Activated naive CD8-positive, alpha-beta T cell treated with anti-CD3 and anti-CD28 coated beads, Interleukin-2, amount 50 U/mL, for 16 hours (primary cell): Measurements from ENCODE around the gene PTPN12.
"Not testable (repeated sequence)": the region's sequence is repeated elsewhere in the genome, so short reads cannot be mapped to it uniquely, and the experiment has no call there.

Experiments
- DNase-seq: peaks from one replicate; pipeline ENCODE4 v3.0.0-alpha.2; 2020; ENCODE audit warnings: low read depth, low spot score

The PTPN12 gene

GRCh38 chr7:77537136-77537777 lies at the start of gene PTPN12:
Gene PTPN12, plus strand, starts transcription at chr7:77537295. Its CDS starts 252 bp downstream, at chr7:77537547.
- no peak for DNase-seq

DNA sequence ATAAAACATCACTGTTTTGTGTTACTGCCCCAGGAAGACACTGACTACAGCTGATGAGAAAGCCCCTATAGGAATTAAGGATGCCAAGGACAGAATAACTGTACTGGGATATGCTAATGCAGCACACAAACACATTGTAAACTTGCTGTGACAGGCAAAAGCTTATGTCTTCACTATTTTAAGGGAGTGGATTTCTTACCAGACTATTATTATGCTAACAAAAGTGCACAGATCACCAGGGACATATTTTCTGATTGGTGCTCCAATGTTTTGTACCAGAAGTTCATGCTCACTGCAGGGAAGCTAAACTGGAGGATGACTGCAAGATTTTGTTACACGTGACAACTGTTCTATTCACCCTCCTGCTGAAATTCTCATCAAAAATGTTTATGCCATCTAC lies 48.1 kb upstream of the PTPN12 start:
- no peak for DNase-seq

- DNase-seq: no peak
Observed at GRCh38 chr7:77497079-77497478, 40.0 kb upstream of the PTPN12 start.

- no peak for DNase-seq
Observed at GRCh38 chr7:77498659-77499379, 38.3 kb upstream of the PTPN12 start.

GRCh38 chr7:77501192-77501515 lies 35.9 kb upstream of the PTPN12 start:
- no peak for DNase-seq

GRCh38 chr7:77504951-77505350 lies 32.1 kb upstream of the PTPN12 start:
- no peak for DNase-seq

DNA sequence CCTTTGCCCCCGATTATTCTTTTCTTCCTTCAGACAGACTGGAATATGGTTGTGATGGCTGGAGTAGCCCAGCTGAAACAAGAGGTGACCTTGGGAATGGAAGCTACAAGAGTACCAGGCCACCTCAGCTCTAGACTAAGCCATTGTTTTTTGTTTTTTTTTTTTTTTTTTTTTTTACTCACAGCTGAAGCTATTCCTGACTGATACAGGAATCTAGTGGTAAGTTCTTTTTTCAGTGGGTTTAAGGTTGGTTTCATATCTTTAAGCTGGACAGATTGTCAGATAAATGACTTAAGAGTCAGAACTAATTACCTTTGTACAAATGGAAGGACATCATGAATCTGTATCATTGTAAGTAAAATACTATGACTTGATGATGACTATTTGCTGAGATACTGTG lies 30.2 kb upstream of the PTPN12 start:
- DNase-seq: no peak

DNA sequence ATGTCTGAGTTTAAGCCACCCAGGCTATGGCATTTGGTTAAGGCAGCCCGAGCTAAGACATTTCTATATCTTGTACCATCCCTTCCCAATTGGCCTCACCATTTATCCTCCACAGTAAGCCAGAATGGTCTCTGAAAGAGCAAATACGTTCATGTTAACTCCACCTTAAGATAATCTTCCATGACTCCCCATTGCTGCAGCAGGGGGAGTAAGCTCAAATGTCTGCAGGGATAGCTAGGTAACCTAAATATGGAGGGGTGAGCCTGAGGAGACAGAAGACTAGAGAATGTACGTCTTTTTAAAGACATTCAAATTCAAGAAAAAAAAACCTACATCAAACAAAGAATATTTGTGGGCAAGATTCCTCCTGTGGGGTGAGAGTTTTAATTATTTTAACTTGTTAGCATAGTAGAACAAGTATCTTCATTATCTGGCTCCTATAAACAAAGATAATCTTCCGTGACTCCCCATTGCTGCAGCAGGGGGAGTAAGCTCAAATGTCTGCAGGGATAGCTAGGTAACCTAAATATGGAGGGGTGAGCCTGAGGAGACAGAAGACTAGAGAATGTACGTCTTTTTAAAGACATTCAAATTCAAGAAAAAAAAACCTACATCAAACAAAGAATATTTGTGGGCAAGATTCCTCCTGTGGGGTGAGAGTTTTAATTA lies 24.0 kb upstream of the PTPN12 start:
- DNase-seq: not testable (repeated sequence)

DNA sequence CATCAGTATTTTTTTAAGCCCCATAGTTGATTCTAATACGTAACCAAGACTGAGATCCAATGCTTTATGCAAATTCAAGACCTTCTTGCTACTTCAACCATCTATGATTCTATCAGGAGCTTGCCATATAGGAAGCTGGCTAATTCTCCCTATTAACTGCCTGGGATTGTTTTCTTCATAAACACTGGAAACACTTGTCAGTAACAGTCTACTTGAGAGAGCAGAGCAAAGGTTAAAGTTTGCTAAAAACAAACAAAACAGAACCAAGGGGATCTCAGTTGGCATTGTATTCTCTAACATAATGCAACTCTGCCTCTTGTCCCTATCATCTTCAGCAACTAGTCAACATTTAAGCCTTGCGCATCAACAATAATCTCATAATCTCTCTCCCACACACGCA lies 21.0 kb upstream of the PTPN12 start:
- no peak for DNase-seq

DNA sequence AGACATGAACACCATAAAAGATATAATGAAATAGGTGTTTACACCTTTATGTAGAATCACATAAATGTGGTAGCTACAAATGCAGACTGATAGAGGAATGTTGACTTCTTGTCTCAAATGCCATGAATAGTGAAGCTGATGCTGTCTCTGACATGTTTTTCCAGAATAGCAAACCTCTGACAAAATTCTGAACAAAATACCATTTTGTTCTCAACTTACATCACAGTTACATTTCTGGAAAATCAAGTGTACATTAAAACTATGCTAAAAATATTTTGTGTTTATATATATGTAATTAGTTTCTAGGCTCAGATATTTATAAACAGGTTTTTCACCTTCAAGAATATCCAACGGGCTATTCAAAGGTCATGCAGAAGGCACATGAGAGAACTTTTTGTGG lies 16.8 kb upstream of the PTPN12 start:
- no peak for DNase-seq

- not testable (repeated sequence) for DNase-seq
Observed at GRCh38 chr7:77521537-77521936, 15.6 kb upstream of the PTPN12 start.

DNA sequence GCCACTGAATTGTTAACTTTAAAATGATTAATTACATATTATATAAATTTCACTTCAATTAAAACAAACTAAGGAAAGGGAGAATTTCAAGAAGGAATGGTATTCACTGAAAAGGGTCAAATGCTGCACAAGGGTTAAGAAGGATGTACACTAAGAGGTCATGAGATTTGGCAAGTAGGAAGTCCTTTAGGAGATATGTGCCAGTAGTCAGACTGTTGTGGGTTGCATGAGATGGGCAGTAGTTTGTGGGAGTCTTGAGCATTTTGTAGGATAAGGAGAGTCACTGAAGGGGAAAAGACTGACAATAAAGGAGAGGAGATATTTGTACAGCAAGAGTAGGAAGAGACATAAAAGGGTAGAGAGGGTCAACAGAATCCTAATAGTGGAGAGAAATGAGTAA lies 12.4 kb upstream of the PTPN12 start:
- DNase-seq: no peak

GRCh38 chr7:77525231-77525630 lies 11.9 kb upstream of the PTPN12 start:
- no peak for DNase-seq

DNA sequence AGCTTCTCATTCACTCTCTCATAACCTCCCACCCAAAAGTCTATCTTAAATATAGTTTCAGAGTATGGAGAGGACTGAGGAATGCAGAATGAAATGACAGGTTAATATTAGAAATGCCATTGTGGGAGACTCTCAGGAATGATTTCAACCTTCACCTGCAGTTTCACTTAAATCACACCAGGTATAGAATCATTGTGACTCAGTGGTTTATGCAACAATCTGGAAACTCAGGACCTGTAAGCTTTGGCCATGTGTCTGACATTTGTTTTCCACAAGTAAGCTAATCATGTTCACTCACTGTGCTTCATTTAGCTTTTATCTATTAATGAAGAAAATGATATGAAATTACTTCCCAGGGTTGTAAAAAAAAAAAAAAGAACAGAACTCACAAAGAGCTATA lies 8.7 kb upstream of the PTPN12 start:
- DNase-seq: no peak

GRCh38 chr7:77529279-77529678 lies 7.8 kb upstream of the PTPN12 start:
- DNase-seq: no peak

DNA sequence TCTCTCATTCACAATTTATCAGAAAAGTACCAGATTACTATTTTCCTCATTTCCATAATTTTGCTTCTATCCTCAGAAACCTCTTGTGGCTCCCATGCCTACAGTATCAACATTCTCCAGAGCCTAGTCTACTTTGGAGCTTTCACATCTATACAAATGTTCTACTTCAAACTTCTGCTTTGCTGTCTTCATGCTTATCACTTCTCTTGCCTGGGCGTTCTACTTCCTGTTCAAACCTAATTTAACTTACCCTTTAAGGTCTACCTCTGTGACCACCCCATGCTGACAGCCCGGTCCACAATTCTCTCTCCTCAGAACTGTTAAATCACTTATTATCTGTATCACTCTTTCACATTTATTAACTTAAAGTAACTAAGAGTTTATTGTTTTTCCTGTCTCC lies 6.1 kb upstream of the PTPN12 start:
- DNase-seq: no peak

DNA sequence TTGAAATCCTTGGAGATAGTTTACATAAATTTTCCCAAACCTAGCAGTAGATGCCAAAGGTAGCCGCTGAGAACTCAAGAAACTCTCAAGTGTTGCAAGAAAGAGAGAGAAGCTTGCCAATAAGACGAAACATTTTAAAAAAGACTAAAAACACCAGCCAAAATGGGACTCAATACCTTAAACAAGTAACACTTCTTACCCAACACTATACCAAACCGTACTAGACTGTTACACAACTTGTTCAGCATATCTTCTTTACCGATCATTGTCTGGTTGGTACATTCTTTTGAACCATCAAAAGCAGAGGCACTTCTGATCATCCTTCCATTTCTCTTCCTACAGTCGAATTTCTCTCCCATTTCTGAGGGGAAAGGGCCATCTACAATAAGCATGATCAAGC lies 4.8 kb upstream of the PTPN12 start:
- no peak for DNase-seq

GRCh38 chr7:77532732-77533131 lies 4.4 kb upstream of the PTPN12 start:
- not testable (repeated sequence) for DNase-seq

DNA sequence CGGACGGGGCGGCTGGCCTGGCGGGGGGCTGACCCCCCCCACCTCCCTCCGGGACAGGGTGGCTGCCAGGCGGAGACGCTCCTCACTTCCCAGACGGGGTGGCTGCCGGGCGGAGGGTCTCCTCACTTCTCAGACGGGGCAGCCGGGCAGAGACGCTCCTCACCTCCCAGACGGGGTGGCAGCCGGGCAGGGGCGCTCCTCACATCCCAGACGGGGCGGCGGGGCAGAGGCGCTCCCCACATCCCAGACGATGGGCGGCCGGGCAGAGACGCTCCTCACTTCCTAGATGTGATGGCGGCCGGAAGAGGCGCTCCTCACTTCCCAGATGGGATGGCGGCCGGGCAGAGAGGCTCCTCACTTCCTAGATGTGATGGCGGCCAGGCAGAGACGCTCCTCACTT lies 3.0 kb upstream of the PTPN12 start:
- not testable (repeated sequence) for DNase-seq

- no peak for DNase-seq
Observed at GRCh38 chr7:77536017-77536412, 1.1 kb upstream of the PTPN12 start.

DNA sequence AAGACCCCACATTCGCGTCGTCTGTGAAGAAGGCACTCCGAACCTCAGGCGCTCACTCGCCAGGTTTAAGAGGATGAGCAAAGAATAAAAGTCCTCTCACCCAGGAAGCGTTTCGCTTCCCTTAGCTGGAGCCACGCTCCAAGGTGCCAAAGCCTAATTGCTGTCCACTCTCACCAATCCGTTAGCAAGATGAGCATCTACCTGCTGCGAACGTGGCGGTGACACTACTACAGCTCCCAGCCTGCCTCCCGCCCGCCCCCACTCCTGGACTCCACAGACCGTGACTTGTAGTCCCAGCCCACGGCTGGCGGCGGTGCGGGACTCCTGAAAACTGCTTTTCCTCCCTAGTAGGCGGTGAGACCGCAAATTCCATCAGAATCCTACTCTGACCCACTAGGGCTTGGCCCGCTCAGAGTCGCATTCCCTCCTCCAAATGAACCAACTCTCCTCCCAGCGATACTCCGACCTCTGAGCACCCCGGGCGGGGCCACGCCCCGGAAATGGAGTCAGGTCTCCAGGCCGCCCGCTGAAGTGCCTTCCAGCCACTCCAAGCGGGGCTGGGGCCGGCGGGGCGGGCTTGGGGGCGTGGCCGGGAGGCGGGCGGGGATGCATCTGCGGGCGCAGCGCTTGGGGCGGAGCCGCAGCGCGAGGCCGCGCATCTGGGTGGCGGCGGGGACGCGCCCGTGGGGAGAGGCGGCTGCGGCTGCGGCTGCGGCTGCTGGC lies 521 bp upstream of the PTPN12 start:
- DNase-seq: peak; percentile 96

DNA sequence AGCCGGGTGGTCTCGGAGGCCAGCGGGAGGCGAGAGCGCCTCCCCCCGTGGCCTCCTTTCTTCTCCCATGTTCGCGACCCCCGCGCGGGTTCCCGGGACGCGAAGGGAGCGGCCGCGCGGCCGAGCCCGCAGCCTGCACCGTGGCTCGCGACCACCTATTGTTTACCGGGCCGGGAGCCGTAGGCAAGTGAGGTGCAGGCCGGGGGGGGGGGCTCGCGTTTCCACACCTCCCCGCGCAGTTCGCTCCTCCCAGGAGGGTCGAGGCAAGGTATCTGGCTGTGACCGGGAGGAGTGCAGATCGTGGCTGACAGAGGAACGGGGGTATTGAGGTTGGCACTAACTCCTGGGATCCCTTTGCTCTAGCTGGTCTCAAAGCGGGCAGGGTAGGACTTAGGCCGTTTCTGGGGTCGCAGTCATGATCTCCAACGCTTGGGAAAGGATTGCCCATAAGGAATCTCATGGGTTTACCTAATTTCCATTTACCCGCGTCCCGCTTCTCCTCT lies 734 bp downstream of the PTPN12 start:
- no peak for DNase-seq
